H1 (cell line): ENCODE measurements around the gene AFG1L.

ENCODE experiments used
- CREB1 ChIP-seq: IDR thresholded peaks from 2 replicates; pipeline ENCODE4 v1.6.1; 2012; ENCODE audit warnings: inconsistent platforms
- TCF12 ChIP-seq: IDR thresholded peaks from 2 replicates; pipeline ENCODE4 v1.6.1; 2011; ENCODE audit warnings: low read depth, mild to moderate bottlenecking, low read length
- TF ChIP-seq, protein P1 (sequence below), 3 experiments: IDR thresholded peaks; 1 replicate in 2 of 3; 2 replicates in 1 of 3; pipeline versions ENCODE4 v1.5.1 to v1.6.1; 2011; ENCODE audit warnings: low read length in 3 of 3, mild to moderate bottlenecking in 3 of 3, inconsistent platforms in 2 of 3, low read depth in 1 of 3, moderate library complexity in 1 of 3; ENCODE audit not compliant: insufficient read depth in 1 of 3; ENCODE audit errors: control extremely low read depth in 1 of 3

DNA sequence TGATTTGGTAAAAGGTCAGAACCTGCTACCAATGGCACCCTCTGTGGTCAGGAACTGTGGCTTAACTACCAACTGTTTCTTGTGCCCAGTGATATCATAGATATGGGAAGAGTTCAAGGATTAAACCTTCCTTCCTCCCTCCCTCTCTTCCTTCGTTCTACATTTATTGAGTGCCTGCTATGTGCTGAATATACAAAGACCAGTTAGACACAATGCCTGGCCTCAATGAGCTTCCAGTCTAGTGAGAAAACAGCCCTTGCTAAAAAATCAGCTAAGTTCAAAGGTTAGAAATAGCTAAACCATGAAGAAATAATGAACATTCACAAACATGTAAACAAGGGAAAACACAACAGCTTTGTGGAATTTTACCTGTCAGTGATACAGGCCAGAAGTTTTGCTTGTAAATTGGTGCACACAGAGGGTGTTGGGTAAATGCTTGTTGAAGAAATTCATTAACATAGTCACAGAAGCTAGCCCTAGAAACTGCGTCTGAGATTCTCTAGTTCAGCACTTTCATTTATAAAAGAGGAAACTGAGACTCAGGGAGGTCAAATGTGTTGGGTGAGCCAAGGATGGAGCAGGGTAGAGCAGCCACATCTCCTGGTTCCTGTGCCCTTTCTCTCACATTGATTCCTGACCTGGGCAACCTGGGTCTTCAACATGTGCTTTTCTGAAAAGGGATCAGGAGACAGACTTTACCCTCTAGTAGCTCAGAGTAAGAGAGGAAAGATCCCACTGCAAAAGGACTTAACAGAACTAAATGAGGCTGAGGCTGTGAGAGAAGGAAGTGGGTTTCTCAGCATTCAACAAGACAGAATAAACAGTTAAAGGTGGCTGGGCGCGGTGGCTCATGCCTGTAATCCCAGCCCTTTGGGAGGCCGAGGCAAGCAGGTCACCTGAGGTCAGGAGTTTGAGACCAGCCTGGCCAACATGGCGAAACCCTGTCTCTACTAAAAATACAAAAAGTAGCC lies 251.5 kb downstream of the AFG1L start:
- TF ChIP-seq TCF12 (no peak), CREB1 (no peak)
- TF ChIP-seq, protein P1, sequence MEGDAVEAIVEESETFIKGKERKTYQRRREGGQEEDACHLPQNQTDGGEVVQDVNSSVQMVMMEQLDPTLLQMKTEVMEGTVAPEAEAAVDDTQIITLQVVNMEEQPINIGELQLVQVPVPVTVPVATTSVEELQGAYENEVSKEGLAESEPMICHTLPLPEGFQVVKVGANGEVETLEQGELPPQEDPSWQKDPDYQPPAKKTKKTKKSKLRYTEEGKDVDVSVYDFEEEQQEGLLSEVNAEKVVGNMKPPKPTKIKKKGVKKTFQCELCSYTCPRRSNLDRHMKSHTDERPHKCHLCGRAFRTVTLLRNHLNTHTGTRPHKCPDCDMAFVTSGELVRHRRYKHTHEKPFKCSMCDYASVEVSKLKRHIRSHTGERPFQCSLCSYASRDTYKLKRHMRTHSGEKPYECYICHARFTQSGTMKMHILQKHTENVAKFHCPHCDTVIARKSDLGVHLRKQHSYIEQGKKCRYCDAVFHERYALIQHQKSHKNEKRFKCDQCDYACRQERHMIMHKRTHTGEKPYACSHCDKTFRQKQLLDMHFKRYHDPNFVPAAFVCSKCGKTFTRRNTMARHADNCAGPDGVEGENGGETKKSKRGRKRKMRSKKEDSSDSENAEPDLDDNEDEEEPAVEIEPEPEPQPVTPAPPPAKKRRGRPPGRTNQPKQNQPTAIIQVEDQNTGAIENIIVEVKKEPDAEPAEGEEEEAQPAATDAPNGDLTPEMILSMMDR (IDR thresholded peaks at IDR 0.05; ENCODE audit: control extremely low read depth in 1 of 3, insufficient read depth in 1 of 3, low read depth in 1 of 3, low read length in 3 of 3) = no peak
